ENCODE results near the gene PRND.

DNA sequence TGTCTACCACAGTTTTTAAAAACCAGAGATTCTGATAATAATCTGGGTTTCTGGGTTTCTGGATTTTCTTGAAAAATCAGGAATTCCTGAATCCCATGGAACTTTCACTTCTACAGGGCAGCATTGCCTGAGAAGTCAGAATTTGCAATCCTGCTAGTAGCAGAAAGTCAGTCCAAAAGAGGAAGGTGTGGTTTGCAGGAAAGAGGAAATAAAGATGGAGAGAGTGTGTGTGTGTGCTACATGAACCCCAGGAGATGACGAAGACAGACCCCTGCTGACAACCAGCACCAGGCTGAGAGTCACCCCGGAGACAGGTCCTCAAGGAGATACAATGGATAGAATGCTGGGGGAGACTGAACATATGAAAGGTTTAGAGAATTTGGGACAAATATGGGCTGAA is 44.9 kb downstream of the PRND start:
- TF ChIP-seq POLR2A (IDR thresholded peaks at IDR 0.05; ENCODE audit: low read length) (no peak), GATA1 (IDR thresholded peaks at IDR 0.05; ENCODE audit: low read depth, low read length) (no peak)
